HepG2 (cell line): Measurements from ENCODE around the gene TMBIM1. TPM values are rescaled to one million over a fixed set of nuclear protein-coding genes. Genes with fewer than 3 reads are reported as not detected.

Experiments
- ATAC-seq: fragments of 200-7000 bp; cut with Tn5 transposase; 3 replicates; pipeline ENCODE4 v1.9.1; 2020; ENCODE audit warnings: mild to moderate bottlenecking, moderate library complexity
- BruUV-seq: library from RNA; stranded (reverse); fragments of 400-500 nt; replicated peaks from 2 replicates; lab custom pipeline; 2021; lab: Mats Ljungman, UMichigan
- CTCF ChIA-PET: fragments of 300-600 bp; formaldehyde crosslinking; extraction: SDS; loops from one replicate; lab custom pipeline; 2021; ENCODE audit warnings: low total read pairs, inconsistent platforms, low intra/inter-chr PET ratio; lab: Yijun Ruan, JAX
- POLR2A ChIA-PET: fragments of 350-600 bp; sonication (Branson Sonifier 250); formaldehyde crosslinking; loops from one replicate; lab custom pipeline; 2020; ENCODE audit warnings: antibody characterized with exemption, inconsistent platforms; lab: Yijun Ruan, JAX
- DNase-seq: peaks from one replicate; pipeline ENCODE4 v3.0.0-alpha.2; 2015; ENCODE audit warnings: low spot score
- FAIRE-seq: peaks from 3 replicates; lab custom pipeline; 2011; peaks lifted over from hg19 to GRCh38; lab: Jason Lieb, UNC
- H2AFZ ChIP-seq: one replicate; pipeline ENCODE4 v1.6.1; 2011; ENCODE audit warnings: low read length, inconsistent platforms
- H3K27ac ChIP-seq: fragments of 300-600 bp; 3 replicates; pipeline ENCODE4 v1.8.0; 2011; ENCODE audit warnings: mixed run types, mild to moderate bottlenecking, mixed read lengths, low read length, inconsistent platforms; ENCODE audit not compliant: insufficient read depth; ENCODE audit errors: extremely low read length
- H3K27me3 ChIP-seq, 2 experiments: fragments of 200-600 bp in 1 of 2; 2 replicates in 1 of 2; 3 replicates in 1 of 2; pipeline versions ENCODE4 v1.6.0 to v1.8.0; 2011; ENCODE audit warnings: low read length in 2 of 2, mild to moderate bottlenecking in 2 of 2, moderate library complexity in 2 of 2, inconsistent platforms in 1 of 2; ENCODE audit not compliant: insufficient read depth in 2 of 2, control insufficient read depth in 1 of 2
- H3K36me3 ChIP-seq, 2 experiments: fragments of 200-600 bp in 1 of 2; replicated peaks in 1 of 2; 2 replicates in 1 of 2; 3 replicates in 1 of 2; pipeline versions ENCODE4 v1.5.1 to v1.8.0; 2011; ENCODE audit warnings: low read length in 2 of 2, inconsistent platforms in 1 of 2; ENCODE audit not compliant: insufficient read depth in 2 of 2, control insufficient read depth in 1 of 2
- H3K4me1 ChIP-seq: 2 replicates; pipeline ENCODE4 v1.5.1; 2012; ENCODE audit warnings: low read length, inconsistent platforms; ENCODE audit not compliant: insufficient read depth
- H3K4me2 ChIP-seq: 2 replicates; pipeline ENCODE4 v1.6.0; 2011; ENCODE audit warnings: low read depth, low read length, inconsistent platforms
- H3K4me3 ChIP-seq, 3 experiments: fragments of 200-600 bp in 1 of 3; sonication (generic), shearing (Covaris generic) in 1 of 3; replicated peaks in 1 of 3; 2 replicates each; pipeline ENCODE4 v1.5.1; 2011 to 2016; ENCODE audit warnings: low read length in 3 of 3, inconsistent platforms in 2 of 3, low read depth in 2 of 3, mild to moderate bottlenecking in 2 of 3, control low read depth in 1 of 3, mixed read lengths in 1 of 3; ENCODE audit not compliant: insufficient read depth in 1 of 3
- H3K79me2 ChIP-seq: one replicate; pipeline ENCODE4 v1.6.1; 2011; ENCODE audit warnings: low read length, inconsistent platforms; ENCODE audit not compliant: insufficient read depth
- H3K9ac ChIP-seq: 2 replicates; pipeline ENCODE4 v1.6.0; 2011; ENCODE audit warnings: mild to moderate bottlenecking, low read depth, low read length, inconsistent platforms; ENCODE audit not compliant: insufficient read depth
- H3K9me3 ChIP-seq: 2 replicates; pipeline ENCODE4 v1.5.1; 2012; ENCODE audit warnings: mild to moderate bottlenecking, low read length
- H4K20me1 ChIP-seq: 2 replicates; pipeline ENCODE4 v1.6.0; 2011; ENCODE audit warnings: inconsistent platforms, mild to moderate bottlenecking, low read length, moderate library complexity; ENCODE audit not compliant: insufficient read depth
- ARNTL ChIP-seq: sonication (generic); formaldehyde crosslinking; IDR thresholded peaks from 2 replicates; pipeline ENCODE4 v1.4.0; 2020; ENCODE audit warnings: mild to moderate bottlenecking, missing genetic modification reagents
- ASH2L ChIP-seq: fragments of 300-600, 200-600 bp; sonication (generic); IDR thresholded peaks from 2 replicates; pipeline ENCODE4 v1.7.0; 2017; ENCODE audit warnings: low read depth, mild to moderate bottlenecking, moderate library complexity, mixed read lengths, low read length; ENCODE audit not compliant: insufficient read length
- ATF6 ChIP-seq: sonication (generic); formaldehyde crosslinking; conservative IDR thresholded peaks from 2 replicates; pipeline ENCODE4 v1.4.0; 2020; ENCODE audit warnings: missing genetic modification reagents
- GMEB1 ChIP-seq: sonication (generic); formaldehyde crosslinking; IDR thresholded peaks from 2 replicates; pipeline ENCODE4 v1.5.1; 2020; ENCODE audit warnings: missing genetic modification reagents, mild to moderate bottlenecking, borderline replicate concordance
- POLR2A ChIP-seq, 2 experiments: IDR thresholded peaks; 2 replicates each; pipeline ENCODE4 v1.6.1; 2011; ENCODE audit warnings: low read depth in 2 of 2, low read length in 2 of 2, mild to moderate bottlenecking in 1 of 2, moderate library complexity in 1 of 2; ENCODE audit not compliant: insufficient read depth in 1 of 2
- POLR2G ChIP-seq: fragments of 200-400 bp; formaldehyde crosslinking; IDR thresholded peaks from 2 replicates; pipeline ENCODE4 v1.6.1; 2018; ENCODE audit warnings: mild to moderate bottlenecking, low read depth, low read length, moderate library complexity
- STAT5B ChIP-seq: sonication (generic); formaldehyde crosslinking; IDR thresholded peaks from 2 replicates; pipeline ENCODE4 v1.4.0; 2020; ENCODE audit warnings: missing genetic modification reagents
- TP53 ChIP-seq: sonication (generic); formaldehyde crosslinking; conservative IDR thresholded peaks from 2 replicates; pipeline ENCODE4 v1.4.0; 2020; ENCODE audit warnings: missing genetic modification reagents
- YEATS4 ChIP-seq: sonication (generic); formaldehyde crosslinking; IDR thresholded peaks from 2 replicates; pipeline ENCODE4 v1.4.0; 2020; ENCODE audit warnings: missing genetic modification reagents, borderline replicate concordance
- ZFX ChIP-seq: sonication (generic); formaldehyde crosslinking; IDR thresholded peaks from 2 replicates; pipeline ENCODE4 v1.4.0; 2020; ENCODE audit warnings: mild to moderate bottlenecking, low read depth, missing genetic modification reagents, moderate library complexity
- WGBS: methylation state at CpG from one replicate; pipeline ENCODE4 v1.1.6; 2017; ENCODE audit warnings: low lambda C conversion rate; 5-methylcytosine and 5-hydroxymethylcytosine counted together
- in situ Hi-C: cut with HindIII; loops from 2 replicates; pipeline ENCODE4 v1.10.0; 2017; ENCODE audit warnings: low pct_unique_long_range_greater_than_20kb; ENCODE audit not compliant: extremely low pct_ligation_motif_present
- intact Hi-C: fragments of 100-400 bp; cut with micrococcal nuclease; formaldehyde crosslinking; loops from one replicate; pipeline ENCODE4 v1.10.0; 2022; ENCODE audit not compliant: unreplicated experiment
- polyA plus RNA-seq, 8 experiments: library from polyadenylated mRNA; depleted of rRNA in 3 of 8; stranded (reverse) in 7 of 8; unstranded in 1 of 8; fragments of >200 nt; fragmentation: Illumina TruSeq in 4 of 8; extraction: Trizol in 4 of 8; gene quantifications; 2 replicates each; pipeline versions ENCODE4 v1.2.1 to v1.2.3, GENCODE V29; 2011 to 2016; ENCODE audit warnings: low read depth in 4 of 8, missing spikeins in 1 of 8, mixed read lengths in 1 of 8; ENCODE audit not compliant: insufficient read depth in 1 of 8
- total RNA-seq, 5 experiments: library from RNA; depleted of rRNA; stranded (reverse); fragments of >200 nt; fragmentation: Illumina TruSeq; extraction: Trizol; gene quantifications; 2 replicates each; pipeline ENCODE4 v1.2.3, GENCODE V29; 2016; ENCODE audit warnings: low read depth in 1 of 5
- TF ChIP-seq, protein P1 (sequence below): sonication (generic); formaldehyde crosslinking; IDR thresholded peaks from 2 replicates; pipeline ENCODE4 v1.5.0; 2020; ENCODE audit warnings: missing genetic modification reagents, mild to moderate bottlenecking, borderline replicate concordance
- TF ChIP-seq, protein P2 (sequence below): sonication (generic); formaldehyde crosslinking; IDR thresholded peaks from 2 replicates; pipeline ENCODE4 v1.5.1; 2020; ENCODE audit warnings: missing genetic modification reagents, mild to moderate bottlenecking, borderline replicate concordance

Gene TMBIM1
- total and polyA plus RNA-seq, 2 of the 13 experiments (the other 11 are each of a cell fraction or from before 2014, with no cell fraction given), result 127 to 139 TPM

DNA sequence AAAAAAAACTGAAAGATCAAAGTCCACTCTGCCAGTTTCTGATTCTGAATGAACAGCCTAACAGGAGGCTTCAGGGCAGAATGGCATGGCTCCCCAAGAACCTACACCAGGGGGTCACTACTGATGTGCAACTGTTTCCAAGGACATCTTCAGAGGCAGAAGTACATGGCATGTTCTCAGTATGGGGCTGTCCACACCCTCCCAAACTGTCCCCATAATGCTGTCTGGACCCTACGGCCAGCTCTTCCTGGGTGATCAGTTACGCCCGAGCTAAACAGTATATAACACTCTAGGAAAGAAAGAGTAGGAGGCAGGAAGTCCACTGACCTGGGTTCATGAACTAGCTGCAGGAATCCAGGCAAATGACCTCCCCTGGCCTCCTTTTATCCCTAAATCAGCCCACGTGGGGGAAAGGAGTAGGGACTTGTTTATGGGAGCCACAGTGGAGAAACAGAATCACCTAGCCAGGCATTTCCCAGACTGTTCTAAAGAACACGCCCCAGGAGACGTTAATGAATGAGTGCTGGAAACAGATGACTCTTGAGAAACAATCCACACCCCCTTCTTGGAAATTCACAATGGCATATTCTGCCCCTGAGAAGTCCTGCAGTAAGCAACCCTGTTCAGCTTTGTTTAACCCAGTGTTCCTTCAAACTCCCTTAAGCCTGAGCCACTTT lies 2.5 kb downstream of the TMBIM1 start (continued):
- peak; percentile 47; the same call in 1 of the 2 replicates for TF ChIP-seq GMEB1 (CRISPR knock-in tag)
- TF ChIP-seq ARNTL (CRISPR knock-in tag), result 0 out of 2 replicates have a peak, but pooled peaks have one; percentile 7

DNA sequence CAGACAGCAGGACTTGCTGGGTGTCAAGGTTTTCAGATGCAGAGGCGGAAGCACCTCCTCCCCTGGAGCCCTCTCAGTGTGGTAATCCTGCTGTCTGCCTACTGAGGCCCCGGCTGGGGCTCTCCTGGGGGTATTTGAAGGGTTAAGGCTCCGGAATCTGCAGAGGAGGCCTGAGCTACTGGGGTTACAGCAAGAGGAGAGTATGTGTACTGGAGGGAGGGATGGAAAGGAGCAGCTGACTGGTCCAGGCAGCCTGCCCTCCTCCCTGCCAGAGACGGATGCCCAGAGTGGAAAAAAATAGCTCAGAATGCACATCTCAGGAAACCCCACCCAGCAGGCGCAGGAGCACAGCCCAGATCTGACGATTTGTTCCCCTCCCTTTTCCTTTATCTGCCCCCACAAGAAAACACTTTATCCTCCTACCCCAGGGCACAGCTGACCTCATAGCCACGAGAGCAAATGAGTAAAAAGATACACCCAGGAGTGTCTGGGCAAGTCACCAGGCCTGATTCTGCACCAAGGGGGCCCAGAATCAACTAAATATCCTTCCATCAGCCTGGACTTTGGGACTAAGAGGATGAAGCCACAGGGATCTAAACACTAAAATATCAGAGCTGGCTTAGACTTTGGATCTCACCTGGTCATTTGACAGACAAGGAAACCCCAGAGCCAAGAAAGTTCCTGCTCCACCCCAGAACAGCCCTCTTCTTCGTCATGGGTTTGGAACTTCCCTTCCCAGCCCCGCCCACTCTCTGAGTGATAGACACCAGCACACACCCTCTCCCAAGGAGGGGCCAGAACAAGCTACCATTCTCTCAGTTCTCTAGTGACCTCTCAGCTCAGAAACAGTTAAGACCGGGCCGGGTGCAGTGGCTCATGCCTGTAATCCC lies 5.5 kb downstream of the TMBIM1 start:
- POLR2A ChIA-PET, result interaction anchor here (0.7 to 6.7 kb wide), 19 partner anchors 9 to 158 kb away, joined by 3 to 121 read pairs (median 6); partner anchors contain the start of genes AAMP, CATIP, CTDSP1 and PNKD
- peak; percentile 49 for TF ChIP-seq ASH2L
- no peak for TF ChIP-seq TP53
- no peak; a peak in 1 of 4 replicates for TF ChIP-seq POLR2A (IDR thresholded peaks at IDR 0.05; ENCODE audit: insufficient read depth in 1 of 2, low read depth in 2 of 2, low read length in 2 of 2)
- no peak for TF ChIP-seq YEATS4
- no peak for TF ChIP-seq STAT5B (CRISPR knock-in tag)
- TF ChIP-seq ATF6 (CRISPR knock-in tag), result no peak
- TF ChIP-seq, protein P1, sequence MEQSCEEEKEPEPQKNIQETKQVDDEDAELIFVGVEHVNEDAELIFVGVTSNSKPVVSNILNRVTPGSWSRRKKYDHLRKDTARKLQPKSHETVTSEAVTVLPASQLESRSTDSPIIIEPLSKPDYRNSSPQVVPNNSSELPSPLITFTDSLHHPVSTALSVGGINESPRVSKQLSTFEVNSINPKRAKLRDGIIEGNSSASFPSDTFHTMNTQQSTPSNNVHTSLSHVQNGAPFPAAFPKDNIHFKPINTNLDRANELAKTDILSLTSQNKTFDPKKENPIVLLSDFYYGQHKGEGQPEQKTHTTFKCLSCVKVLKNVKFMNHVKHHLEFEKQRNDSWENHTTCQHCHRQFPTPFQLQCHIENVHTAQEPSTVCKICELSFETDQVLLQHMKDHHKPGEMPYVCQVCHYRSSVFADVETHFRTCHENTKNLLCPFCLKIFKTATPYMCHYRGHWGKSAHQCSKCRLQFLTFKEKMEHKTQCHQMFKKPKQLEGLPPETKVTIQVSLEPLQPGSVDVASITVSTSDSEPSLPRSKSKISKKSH, result no peak
- TF ChIP-seq ZFX, result peak; percentile 37; the same call in 1 of the 2 replicates
- peak; percentile 42; the same call in 1 of the 2 replicates for TF ChIP-seq POLR2G
- TF ChIP-seq, protein P2, sequence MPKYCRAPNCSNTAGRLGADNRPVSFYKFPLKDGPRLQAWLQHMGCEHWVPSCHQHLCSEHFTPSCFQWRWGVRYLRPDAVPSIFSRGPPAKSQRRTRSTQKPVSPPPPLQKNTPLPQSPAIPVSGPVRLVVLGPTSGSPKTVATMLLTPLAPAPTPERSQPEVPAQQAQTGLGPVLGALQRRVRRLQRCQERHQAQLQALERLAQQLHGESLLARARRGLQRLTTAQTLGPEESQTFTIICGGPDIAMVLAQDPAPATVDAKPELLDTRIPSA, result no peak

More for the DNA sequence above, 5.5 kb downstream of the TMBIM1 start:
- 29% methylated on average over 11 of the region's 11 CpGs for WGBS
- peaks cover 64% of the 10 kb centered on the region for H4K20me1 ChIP-seq
- H3K4me2 ChIP-seq, result peak overlapping the region; percentile 67
- peak overlapping the region in 1 of 3 experiments; percentile 43; a peak in 2 of 6 replicates for H3K4me3 ChIP-seq
- peak; percentile 96 for DNase-seq
- H3K27ac ChIP-seq, result peak overlapping the region; percentile 64
- in situ Hi-C loops, result no loop called here
- peaks cover 10 to 21% of the 10 kb centered on the region in 2 experiments for H3K36me3 ChIP-seq
- no peaks in the 10 kb centered on the region for H3K9me3 ChIP-seq
- peak; percentile 84 for FAIRE-seq
- H3K9ac ChIP-seq, result peak overlapping the region; percentile 55
- no peaks in the 10 kb centered on the region; a peak in 1 of 5 replicates for H3K27me3 ChIP-seq
- peak; percentile 67 for ATAC-seq
- intact Hi-C loops, result loop anchor here (1.0 kb wide), 1 partner anchor 17 kb away; the partner anchor contains the start of genes AAMP and PNKD
- H2AFZ ChIP-seq, result no peak overlapping the region
- H3K79me2 ChIP-seq, result peaks cover 80% of the 10 kb centered on the region
- H3K4me1 ChIP-seq, result peaks cover 76% of the 10 kb centered on the region
- no TSS peak for BruUV-seq
- CTCF ChIA-PET, result interaction anchor here (0.8 kb wide), 1 partner anchor 14 kb away, joined by 3 read pairs; no protein-coding TSS in a partner anchor
